GM23248 (cell line): ENCODE data around the gene GJA1. TPM values are rescaled to one million over a fixed set of nuclear protein-coding genes. Genes with fewer than 3 reads are reported as not detected.
"Not testable (repeated sequence)": the region's sequence is repeated elsewhere in the genome, so short reads cannot be mapped to it uniquely, and the experiment has no call there.

Experiments used
- DNase-seq: peaks from one replicate; pipeline ENCODE4 v3.0.0-alpha.2; 2015
- H2AFZ ChIP-seq: fragments of 200-600 bp; sonication (generic); 2 replicates; pipeline ENCODE4 v1.6.1; 2016; ENCODE audit warnings: antibody characterized with exemption
- H3F3A ChIP-seq: fragments of 200-600 bp; sonication (generic); 2 replicates; pipeline ENCODE4 v1.6.1; 2016; ENCODE audit warnings: mild to moderate bottlenecking, antibody characterized with exemption, mixed run types; ENCODE audit not compliant: insufficient read depth
- H3K27ac ChIP-seq: fragments of 200-600 bp; sonication (generic); 2 replicates; pipeline ENCODE4 v1.5.1; 2016; ENCODE audit warnings: mild to moderate bottlenecking
- H3K27me3 ChIP-seq: fragments of 200-600 bp; sonication (generic); replicated peaks from 2 replicates; pipeline ENCODE4 v1.6.1; 2016; ENCODE audit warnings: mild to moderate bottlenecking; ENCODE audit not compliant: insufficient read depth
- H3K36me3 ChIP-seq: fragments of 200-600 bp; sonication (generic); 2 replicates; pipeline ENCODE4 v1.6.1; 2016; ENCODE audit warnings: low read depth, mild to moderate bottlenecking
- H3K4me1 ChIP-seq: fragments of 200-600 bp; sonication (generic); 2 replicates; pipeline ENCODE4 v1.6.1; 2016; ENCODE audit warnings: mild to moderate bottlenecking; ENCODE audit not compliant: insufficient read depth
- H3K4me2 ChIP-seq: fragments of 200-600 bp; sonication (generic); one replicate; pipeline ENCODE4 v1.6.1; 2016; ENCODE audit warnings: mild to moderate bottlenecking; ENCODE audit not compliant: unreplicated experiment
- H3K4me3 ChIP-seq: fragments of 200-600 bp; sonication (generic); 2 replicates; pipeline ENCODE4 v1.5.1; 2016; ENCODE audit warnings: mild to moderate bottlenecking
- H3K79me2 ChIP-seq: fragments of 200-600 bp; sonication (generic); 2 replicates; pipeline ENCODE4 v1.6.1; 2016; ENCODE audit warnings: mild to moderate bottlenecking; ENCODE audit not compliant: insufficient read depth
- H3K9ac ChIP-seq: fragments of 200-600 bp; sonication (generic); 2 replicates; pipeline ENCODE4 v1.6.1; 2016; ENCODE audit warnings: mild to moderate bottlenecking
- H3K9me2 ChIP-seq: fragments of 200-600 bp; sonication (generic); 2 replicates; pipeline ENCODE4 v1.6.1; 2016; ENCODE audit warnings: mixed run types, mild to moderate bottlenecking, moderate library complexity; ENCODE audit not compliant: insufficient read depth
- H3K9me3 ChIP-seq: fragments of 200-600 bp; sonication (generic); one replicate; pipeline ENCODE4 v1.6.1; 2017; ENCODE audit warnings: low read depth
- H4K20me1 ChIP-seq: fragments of 200-600 bp; sonication (generic); 2 replicates; pipeline ENCODE4 v1.6.0; 2016; ENCODE audit not compliant: insufficient read depth
- EZH2 ChIP-seq: fragments of 200-600 bp; sonication (generic); IDR thresholded peaks from 2 replicates; pipeline ENCODE4 v1.6.1; 2018; ENCODE audit warnings: antibody characterized with exemption, mild to moderate bottlenecking; ENCODE audit not compliant: insufficient read depth, poor library complexity, severe bottlenecking
- EZH2phosphoT487 ChIP-seq: fragments of 200-600 bp; sonication (generic); IDR thresholded peaks from 2 replicates; pipeline ENCODE4 v1.6.1; 2018; ENCODE audit warnings: antibody characterized with exemption, moderate library complexity, mild to moderate bottlenecking, low read depth; ENCODE audit not compliant: insufficient read depth
- WGBS, 2 experiments: methylation state at CpG; one replicate each; pipeline ENCODE4 v1.1.6; 2015 to 2017; ENCODE audit warnings: low lambda C conversion rate in 2 of 2, low coverage in 1 of 2; ENCODE audit errors: missing lambda C conversion rate in 2 of 2; 5-methylcytosine and 5-hydroxymethylcytosine counted together
- in situ Hi-C: fragments of 300-500 bp; cut with MboI; formaldehyde crosslinking; loops from 2 replicates; pipeline ENCODE4 v1.15.0; 2020
- polyA plus RNA-seq: library from polyadenylated mRNA; unstranded; fragments of >200 nt; fragmentation: Nextera tagmentation; extraction: Ambion mirVana; gene quantifications from 2 replicates; pipeline ENCODE4 v1.2.1, GENCODE V29; 2016
- total RNA-seq: library from RNA; depleted of rRNA; stranded (reverse); fragments of >200 nt; shearing (Covaris generic); gene quantifications from 2 replicates; pipeline ENCODE4 v1.2.3, GENCODE V29; 2014

GJA1 gene
- total and polyA plus RNA-seq, 2 experiments from 2014 or later: 90.8 to 248 TPM

DNA sequence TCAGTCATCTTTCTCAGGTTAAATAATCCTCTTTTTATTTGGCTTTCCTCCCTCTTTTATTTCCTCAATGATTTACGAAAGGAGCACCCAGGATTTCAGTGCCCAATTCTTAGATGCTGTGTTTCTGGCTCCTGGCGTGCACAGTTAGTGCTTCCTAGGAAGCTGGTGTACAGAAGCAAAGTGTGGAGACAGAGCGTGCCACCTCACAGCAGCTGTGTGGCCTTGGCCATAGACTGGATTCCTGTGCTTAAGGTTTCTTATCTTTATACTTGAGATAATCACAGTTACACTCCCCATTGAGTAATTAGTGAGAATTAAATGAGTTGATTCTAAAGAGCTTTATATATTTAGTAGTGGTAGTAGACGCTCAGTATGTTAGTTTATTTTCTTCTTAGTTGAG lies 39.7 kb upstream of the GJA1 start:
- H3K4me3 ChIP-seq: no peak overlapping the region
- H3K27me3 ChIP-seq: no peaks in the 10 kb centered on the region; the same call in 1 of the 2 replicates
- in situ Hi-C loops: loop anchor here (10.0 kb wide), 1 partner anchor 341 kb away; no protein-coding TSS in a partner anchor
- H3K4me1 ChIP-seq: no peaks in the 10 kb centered on the region
- no peak overlapping the region for H3K4me2 ChIP-seq
- no peak for DNase-seq
- H3F3A ChIP-seq: no peaks in the 10 kb centered on the region
- no peaks in the 10 kb centered on the region for H3K79me2 ChIP-seq
- H3K9ac ChIP-seq: no peak overlapping the region
- H3K27ac ChIP-seq: no peak overlapping the region
- 72 to 78% methylated on average over 4 of the region's 4 CpGs for WGBS, 2 experiments
- no peaks in the 10 kb centered on the region for H4K20me1 ChIP-seq
- H3K9me3 ChIP-seq: no peaks in the 10 kb centered on the region
- H3K36me3 ChIP-seq: no peaks in the 10 kb centered on the region
- TF ChIP-seq EZH2: no peak
- TF ChIP-seq EZH2phosphoT487: no peak
- H2AFZ ChIP-seq: no peak overlapping the region
- no peaks in the 10 kb centered on the region for H3K9me2 ChIP-seq

DNA sequence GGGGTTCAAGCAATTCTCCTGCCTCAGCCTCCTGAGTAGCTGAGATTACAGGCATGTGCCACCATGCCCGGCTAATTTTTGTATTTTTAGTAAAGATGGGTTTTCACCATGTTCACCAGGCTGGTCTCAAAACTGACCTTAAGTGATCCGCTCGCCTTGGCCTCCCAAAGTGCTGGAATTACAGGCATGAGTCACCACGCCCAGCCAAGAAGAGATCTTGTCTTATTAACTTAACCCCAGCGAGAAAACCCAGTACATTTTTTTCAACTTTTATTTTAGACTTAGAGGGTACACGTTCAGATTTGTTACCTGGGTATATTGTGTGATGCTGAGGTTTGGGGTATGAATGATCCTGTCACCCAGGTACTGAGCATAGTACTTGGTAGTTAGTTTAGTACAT lies 38.3 kb upstream of the GJA1 start:
- H3K4me3 ChIP-seq, H3K4me2 ChIP-seq, H3F3A ChIP-seq, H3K9me3 ChIP-seq, H3K27me3 ChIP-seq, H3K27ac ChIP-seq, H3K9ac ChIP-seq, H4K20me1 ChIP-seq, DNase-seq, H3K4me1 ChIP-seq, H2AFZ ChIP-seq, H3K79me2 ChIP-seq, H3K36me3 ChIP-seq, H3K9me2 ChIP-seq: not testable (repeated sequence)
- in situ Hi-C loops: loop anchor here (10.0 kb wide), 1 partner anchor 342 kb away; no protein-coding TSS in a partner anchor
- 77 to 78% methylated on average over 6 of the region's 6 CpGs for WGBS, 2 experiments

- Histone ChIP-seq H3K27me3 (no peaks in the 10 kb centered on the region; the same call in 1 of the 2 replicates), H3K9ac (no peak overlapping the region), H3K9me3 (no peaks in the 10 kb centered on the region), H3K9me2 (no peaks in the 10 kb centered on the region), H2AFZ (no peak overlapping the region), H4K20me1 (no peaks in the 10 kb centered on the region), H3K27ac (no peak overlapping the region), H3K4me1 (no peaks in the 10 kb centered on the region), H3K79me2 (no peaks in the 10 kb centered on the region), H3K4me3 (no peak overlapping the region), H3K36me3 (no peaks in the 10 kb centered on the region), H3K4me2 (no peak overlapping the region), H3F3A (no peaks in the 10 kb centered on the region)
- in situ Hi-C loops: loop anchor here (10.0 kb wide), 1 partner anchor 343 kb away; no protein-coding TSS in a partner anchor
- TF ChIP-seq EZH2phosphoT487: no peak
- no peak for TF ChIP-seq EZH2
- WGBS, 2 experiments: 42 to 50% methylated on average over 2 of the region's 2 CpGs
- no peak for DNase-seq
Observed at GRCh38 chr6:121398127-121398526, 37.3 kb upstream of the GJA1 start.

DNA sequence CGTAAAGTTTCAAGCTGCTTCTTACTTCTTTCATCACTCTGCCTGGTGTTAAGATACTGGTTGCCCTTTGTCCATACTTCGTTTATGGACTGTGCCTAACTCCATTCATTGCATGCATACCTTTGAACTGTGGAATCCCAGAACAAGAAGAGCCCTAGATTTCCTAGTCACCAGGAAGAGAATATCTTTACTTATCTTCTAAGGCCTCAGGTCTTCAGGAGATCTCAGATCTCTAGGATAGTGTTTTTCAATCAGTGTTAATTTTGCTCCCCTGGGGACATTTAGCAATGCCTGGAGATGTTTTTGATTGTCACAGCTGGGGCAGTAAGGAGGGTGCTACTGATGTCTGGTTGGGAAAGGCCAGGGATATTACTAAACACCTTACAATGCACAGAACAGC lies 35.5 kb upstream of the GJA1 start:
- H3K4me1 ChIP-seq: no peaks in the 10 kb centered on the region
- DNase-seq: no peak
- H3K9ac ChIP-seq: no peak overlapping the region
- no peak overlapping the region for H3K4me2 ChIP-seq
- no peaks in the 10 kb centered on the region for H3K79me2 ChIP-seq
- WGBS, 2 experiments: 47 to 52% methylated on average over 2 of the region's 2 CpGs
- in situ Hi-C loops: loop anchor here (10.0 kb wide), 1 partner anchor 345 kb away; no protein-coding TSS in a partner anchor
- no peaks in the 10 kb centered on the region for H4K20me1 ChIP-seq
- H3K27ac ChIP-seq: no peak overlapping the region
- no peak overlapping the region for H3K4me3 ChIP-seq
- TF ChIP-seq EZH2 (no peak), EZH2phosphoT487 (no peak)
- H3K9me3 ChIP-seq: no peaks in the 10 kb centered on the region
- no peaks in the 10 kb centered on the region for H3K27me3 ChIP-seq
- no peak overlapping the region for H2AFZ ChIP-seq
- no peaks in the 10 kb centered on the region for H3K9me2 ChIP-seq
- H3F3A ChIP-seq: no peaks in the 10 kb centered on the region
- no peaks in the 10 kb centered on the region for H3K36me3 ChIP-seq

DNA sequence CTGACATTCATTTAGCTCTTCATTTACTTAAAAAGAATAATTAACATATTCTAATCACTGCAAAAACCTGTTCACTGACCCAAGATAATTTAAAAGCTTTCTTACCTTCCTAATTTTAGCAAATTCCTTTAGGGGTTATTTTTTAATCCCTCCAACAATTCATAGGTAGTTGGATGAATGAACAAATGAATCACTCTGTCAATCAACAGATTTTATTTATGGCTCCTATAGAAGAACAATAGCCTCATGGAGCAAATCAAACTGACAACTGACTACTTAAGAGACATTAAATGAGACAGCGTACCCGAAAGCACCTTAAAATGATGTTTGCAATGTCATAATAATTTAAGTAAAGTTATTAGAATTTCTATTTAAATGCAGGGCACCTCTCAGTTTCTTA lies 31.5 kb upstream of the GJA1 start:
- Histone ChIP-seq H3K4me3 (no peak overlapping the region), H3K4me2 (no peak overlapping the region), H3F3A (no peaks in the 10 kb centered on the region), H3K27ac (no peak overlapping the region), H3K9me3 (no peaks in the 10 kb centered on the region), H3K79me2 (no peaks in the 10 kb centered on the region), H3K27me3 (no peaks in the 10 kb centered on the region), H3K9me2 (no peaks in the 10 kb centered on the region), H3K9ac (no peak overlapping the region), H2AFZ (no peak overlapping the region), H3K36me3 (no peaks in the 10 kb centered on the region), H3K4me1 (no peaks in the 10 kb centered on the region), H4K20me1 (no peaks in the 10 kb centered on the region)
- DNase-seq: no peak
- 86 to 98% methylated on average over 2 of the region's 2 CpGs for WGBS, 2 experiments
- in situ Hi-C loops: no loop called here
- TF ChIP-seq EZH2 (no peak), EZH2phosphoT487 (no peak)
